NCI-H1092 (cell line): ENCODE data around the gene AFF1.

Experiments used
- DNase-seq: peaks from one replicate; lab custom pipeline; 2025; lab: John Stamatoyannopoulos, UW

AFF1 gene

GRCh38 chr4:87151730-87152129, 216.9 kb downstream of the AFF1 start:
- DNase-seq = no peak

DNA sequence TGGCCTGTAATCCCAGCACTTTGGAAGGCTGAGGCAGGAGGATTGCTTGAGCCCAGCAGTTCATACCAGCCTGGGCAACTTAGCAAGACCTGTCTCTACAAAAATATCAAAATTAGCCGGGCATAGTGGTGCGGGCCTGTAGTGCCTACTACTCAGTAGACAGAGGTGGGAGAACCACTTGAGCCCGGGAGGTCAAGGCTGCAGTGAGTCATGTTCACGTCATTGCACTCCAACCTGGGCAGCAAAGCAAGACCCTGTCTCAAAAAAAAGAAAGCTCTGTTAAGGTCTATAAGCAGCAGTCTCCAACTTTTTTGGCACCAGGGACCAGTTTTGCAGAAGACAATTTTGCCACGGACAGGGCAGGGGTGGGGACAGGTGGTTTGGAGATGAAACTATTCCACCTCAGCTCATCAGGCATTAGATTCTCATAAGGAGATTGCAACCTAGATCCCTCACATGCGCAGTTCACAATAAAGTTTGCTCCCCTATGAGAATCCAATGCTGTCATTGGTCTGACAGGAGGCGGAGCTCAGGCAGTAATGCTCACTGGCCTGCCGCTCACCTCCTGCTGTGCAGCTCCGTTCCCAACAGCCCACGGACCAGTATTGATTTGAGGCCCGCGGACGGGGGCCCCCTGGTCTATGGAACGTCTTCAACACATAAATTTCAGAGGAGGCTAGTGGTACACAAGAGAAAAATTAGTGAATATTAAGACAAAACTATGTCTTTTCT, 217.7 kb downstream of the AFF1 start:
- DNase-seq = no peak

- no peak for DNase-seq
These were observed 218.5 kb downstream of the AFF1 start for GRCh38 chr4:87153078-87153870.

DNA sequence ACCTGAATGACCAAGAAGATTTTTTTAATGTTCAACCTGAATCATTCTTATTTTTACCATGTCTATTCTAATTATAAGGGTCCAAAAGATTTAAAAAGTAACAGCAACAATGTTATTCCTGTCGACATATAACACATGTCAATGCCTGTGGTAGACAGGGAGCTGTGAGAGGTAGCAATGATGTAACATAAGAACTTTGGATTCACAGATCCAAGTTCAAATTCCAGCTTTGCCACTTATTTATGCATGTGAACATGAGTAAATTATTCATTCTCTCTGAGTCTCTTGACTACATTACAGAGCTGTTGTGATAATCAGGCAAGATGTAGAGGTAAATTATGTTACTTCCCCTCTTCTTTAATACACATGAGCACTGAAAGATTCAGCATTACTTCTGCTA, 231.1 kb downstream of the AFF1 start:
- no peak for DNase-seq

- DNase-seq = no peak
These were observed 231.6 kb downstream of the AFF1 start for GRCh38 chr4:87166296-87166854.

DNA sequence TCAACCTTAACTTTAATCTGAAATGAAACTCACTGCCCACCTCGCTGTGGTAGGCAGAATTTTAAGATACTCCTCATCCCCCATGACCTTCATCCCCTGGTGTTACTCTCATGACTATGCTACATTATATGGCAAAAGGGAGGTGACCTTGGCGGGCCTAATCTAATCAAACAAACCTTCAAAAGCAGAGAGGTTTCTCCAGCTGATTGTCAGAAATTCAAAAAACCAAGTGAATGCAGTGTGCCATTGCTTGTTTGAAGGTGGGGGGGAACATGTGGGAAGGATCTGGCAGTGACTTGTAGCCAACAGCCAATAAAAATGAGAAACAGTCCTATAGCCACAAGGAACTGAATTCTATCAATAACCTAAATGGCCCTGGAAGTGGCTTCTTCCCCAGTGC, 237.1 kb downstream of the AFF1 start:
- DNase-seq = no peak

DNA sequence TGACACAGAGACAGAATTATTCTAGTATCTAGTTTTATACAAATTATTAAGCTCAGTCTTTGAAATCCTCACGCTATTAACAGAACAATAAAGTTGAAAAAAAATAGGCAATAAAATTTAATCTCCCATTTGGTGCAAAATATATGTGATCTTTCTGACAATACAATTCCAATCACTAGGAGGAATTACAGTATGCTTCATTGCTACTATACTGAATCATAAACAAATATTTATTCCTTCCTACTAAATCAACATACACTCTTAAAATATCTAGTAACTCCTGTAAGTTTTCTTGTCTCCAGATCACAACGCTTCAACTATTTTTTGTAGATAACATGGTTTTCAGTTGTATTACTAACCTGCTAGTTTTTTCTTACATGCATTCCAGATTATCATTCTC, 239.9 kb downstream of the AFF1 start:
- DNase-seq = no peak

DNA sequence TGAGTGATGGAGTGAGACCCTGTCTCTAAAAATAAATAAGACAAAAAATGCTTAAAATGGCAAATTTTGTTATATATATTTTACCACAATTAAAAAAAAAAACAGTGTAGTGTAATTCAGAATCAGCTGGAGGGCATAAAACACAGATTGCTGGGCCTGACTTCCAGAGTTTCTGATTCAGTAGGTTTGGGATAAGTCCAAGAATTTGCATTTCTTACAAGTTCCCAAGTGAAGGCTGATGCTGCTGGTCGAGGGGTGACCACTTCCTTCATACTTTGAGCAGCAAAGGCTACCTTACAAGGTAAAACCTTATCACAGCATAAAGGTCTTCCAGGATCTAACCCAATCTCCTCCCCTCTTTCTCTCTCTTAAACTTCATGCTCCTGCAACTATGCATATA, 244.9 kb downstream of the AFF1 start:
- DNase-seq = no peak

DNA sequence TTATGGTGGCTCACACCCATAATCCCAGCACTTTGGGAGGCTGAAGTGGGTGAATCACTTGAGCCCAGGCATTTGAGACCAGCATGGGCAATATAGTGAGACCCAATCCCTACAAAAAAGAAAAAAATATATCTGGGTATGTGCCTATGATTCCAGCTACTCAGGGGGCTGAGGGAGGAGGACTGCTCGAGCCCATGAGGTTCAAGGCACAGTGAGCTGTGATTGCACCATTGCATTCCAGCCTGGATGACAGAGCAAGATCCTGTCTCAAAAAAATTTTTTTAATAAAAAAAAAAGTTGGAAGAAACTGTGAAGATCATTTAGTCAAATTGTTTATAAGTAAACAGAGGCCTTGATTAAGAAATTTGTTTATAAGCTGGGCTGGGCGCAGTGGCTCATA, 246.0 kb downstream of the AFF1 start:
- DNase-seq = no peak

GRCh38 chr4:87185146-87185870, 250.5 kb downstream of the AFF1 start:
- DNase-seq = no peak

GRCh38 chr4:87188048-87188447, 253.2 kb downstream of the AFF1 start:
- no peak for DNase-seq

- DNase-seq = no peak
These were observed 254.1 kb downstream of the AFF1 start for GRCh38 chr4:87188932-87189331.
